ENCODE results near the gene RAB44.

Gene RAB44

GRCh38 chr6:36682328-36683144 is 15.1 kb upstream of the RAB44 start:
- no peak for DNase-seq (ENCODE audit: extremely low read depth, low read depth)
- peak overlapping the region; percentile 61 for H3K4me3 ChIP-seq (replicated peaks; ENCODE audit: low read depth, low read length)
- no peak for TF ChIP-seq CTCF (IDR thresholded peaks at IDR 0.05; ENCODE audit: low read depth, low read length, missing control alignments)

GRCh38 chr6:36683145-36683655 is 14.4 kb upstream of the RAB44 start:
- TF ChIP-seq CTCF (IDR thresholded peaks at IDR 0.05; ENCODE audit: low read depth, low read length, missing control alignments) = no peak
- no peak for DNase-seq (ENCODE audit: extremely low read depth, low read depth)
- H3K4me3 ChIP-seq (replicated peaks; ENCODE audit: low read depth, low read length) = peak overlapping the region; percentile 61; the same call in 1 of the 2 replicates

- no peak overlapping the region for H3K4me3 ChIP-seq (replicated peaks; ENCODE audit: low read depth, low read length)
- no peak for TF ChIP-seq CTCF (IDR thresholded peaks at IDR 0.05; ENCODE audit: low read depth, low read length, missing control alignments)
- no peak for DNase-seq (ENCODE audit: extremely low read depth, low read depth)
Measured at GRCh38 chr6:36683656-36684446, 13.8 kb upstream of the RAB44 start.

GRCh38 chr6:36684447-36684812 is 13.2 kb upstream of the RAB44 start:
- no peak overlapping the region for H3K4me3 ChIP-seq (replicated peaks; ENCODE audit: low read depth, low read length)
- no peak for DNase-seq (ENCODE audit: extremely low read depth, low read depth)
- no peak for TF ChIP-seq CTCF (IDR thresholded peaks at IDR 0.05; ENCODE audit: low read depth, low read length, missing control alignments)

GRCh38 chr6:36685166-36685924 is 12.3 kb upstream of the RAB44 start:
- TF ChIP-seq CTCF (IDR thresholded peaks at IDR 0.05; ENCODE audit: low read depth, low read length, missing control alignments) = no peak
- DNase-seq (ENCODE audit: extremely low read depth, low read depth) = no peak
- no peak overlapping the region for H3K4me3 ChIP-seq (replicated peaks; ENCODE audit: low read depth, low read length)

- DNase-seq (ENCODE audit: extremely low read depth, low read depth) = no peak
- no peak overlapping the region for H3K4me3 ChIP-seq (replicated peaks; ENCODE audit: low read depth, low read length)
- TF ChIP-seq CTCF (IDR thresholded peaks at IDR 0.05; ENCODE audit: low read depth, low read length, missing control alignments) = no peak
Measured at GRCh38 chr6:36685926-36686667, 11.5 kb upstream of the RAB44 start.

Data from HFF-Myc (cell line).